Measurements from ENCODE around the gene PCDH9. TPM values are rescaled to one million over a fixed set of nuclear protein-coding genes. Genes with fewer than 3 reads are reported as not detected.

The PCDH9 gene
- polyA plus RNA-seq, 1 of the 3 experiments (the other 2 are of a cell fraction) = 1.3 TPM

GRCh38 chr13:66984241-66984640 is 245.9 kb downstream of the PCDH9 start:
- H4K20me1 ChIP-seq (ENCODE audit: insufficient read depth) = no peaks in the 10 kb centered on the region
- POLR2A ChIA-PET = no interaction called here
- CTCF ChIA-PET = no interaction called here
- no peaks in the 10 kb centered on the region for H3K4me1 ChIP-seq (ENCODE audit: control insufficient read depth in 1 of 2, insufficient read depth in 2 of 2, low read depth in 1 of 2, low read length in 1 of 2)
- no peak for DNase-seq
- H3K9me2 ChIP-seq = no peaks in the 10 kb centered on the region
- H3K4me2 ChIP-seq = no peak overlapping the region
- no peaks in the 10 kb centered on the region for H3K27me3 ChIP-seq (ENCODE audit: insufficient read depth)
- no peak overlapping the region for H3K27ac ChIP-seq (ENCODE audit: low read depth in 2 of 2, low read length in 1 of 2)
- no peak overlapping the region for H3K9ac ChIP-seq
- no peaks in the 10 kb centered on the region for H3F3A ChIP-seq (replicated peaks; ENCODE audit: insufficient read depth)
- no peaks in the 10 kb centered on the region for H3K36me3 ChIP-seq (replicated peaks in 1 of 2; ENCODE audit: control insufficient read depth in 1 of 2, insufficient read depth in 2 of 2, low read length in 1 of 2)
- no peaks in the 10 kb centered on the region for H3K9me3 ChIP-seq
- TF ChIP-seq POLR2AphosphoS5 (IDR thresholded peaks at IDR 0.05; ENCODE audit: low read depth, low read length) (no peak), TEAD4 (IDR thresholded peaks at IDR 0.05; ENCODE audit: borderline replicate concordance, insufficient read depth) (no peak), MEF2A (IDR thresholded peaks at IDR 0.05; ENCODE audit: borderline replicate concordance, low read depth) (no peak)
- no peak overlapping the region for H2AFZ ChIP-seq (ENCODE audit: low read depth)
- H3K79me2 ChIP-seq (ENCODE audit: insufficient read depth) = no peaks in the 10 kb centered on the region
- no peak overlapping the region for H3K4me3 ChIP-seq (ENCODE audit: low read depth in 2 of 2, low read length in 1 of 2)

GRCh38 chr13:66981912-66982311 is 248.2 kb downstream of the PCDH9 start:
- ChIA-PET POLR2A (no interaction called here), CTCF (no interaction called here)
- DNase-seq = no peak
- H3K4me1 ChIP-seq (ENCODE audit: control insufficient read depth in 1 of 2, insufficient read depth in 2 of 2, low read depth in 1 of 2, low read length in 1 of 2) = no peaks in the 10 kb centered on the region
- H3F3A ChIP-seq (replicated peaks; ENCODE audit: insufficient read depth) = no peaks in the 10 kb centered on the region
- no peaks in the 10 kb centered on the region for H3K9me3 ChIP-seq
- H3K79me2 ChIP-seq (ENCODE audit: insufficient read depth) = no peaks in the 10 kb centered on the region
- no peak overlapping the region for H3K9ac ChIP-seq
- H3K27ac ChIP-seq (ENCODE audit: low read depth in 2 of 2, low read length in 1 of 2) = no peak overlapping the region
- 99% methylated on average over 7 of the region's 7 CpGs for WGBS (ENCODE audit: low lambda C conversion rate)
- no peaks in the 10 kb centered on the region for H3K9me2 ChIP-seq
- H2AFZ ChIP-seq (ENCODE audit: low read depth) = no peak overlapping the region
- H3K36me3 ChIP-seq (replicated peaks in 1 of 2; ENCODE audit: control insufficient read depth in 1 of 2, insufficient read depth in 2 of 2, low read length in 1 of 2) = no peaks in the 10 kb centered on the region
- no peak overlapping the region for H3K4me2 ChIP-seq
- no peaks in the 10 kb centered on the region for H4K20me1 ChIP-seq (ENCODE audit: insufficient read depth)
- H3K4me3 ChIP-seq (ENCODE audit: low read depth in 2 of 2, low read length in 1 of 2) = no peak overlapping the region
- no peaks in the 10 kb centered on the region for H3K27me3 ChIP-seq (ENCODE audit: insufficient read depth)
- no peak for TF ChIP-seq RAD21 (IDR thresholded peaks at IDR 0.05; ENCODE audit: low read length)
- TF ChIP-seq FOSL2 (IDR thresholded peaks at IDR 0.05; ENCODE audit: borderline replicate concordance, low read depth) = no peak
- TF ChIP-seq TCF12 (IDR thresholded peaks at IDR 0.05) = no peak

GRCh38 chr13:66977161-66977560 is 253.0 kb downstream of the PCDH9 start:
- Histone ChIP-seq H3K27ac (ENCODE audit: low read depth in 2 of 2, low read length in 1 of 2) (no peak overlapping the region), H3K79me2 (ENCODE audit: insufficient read depth) (no peaks in the 10 kb centered on the region), H3F3A (replicated peaks; ENCODE audit: insufficient read depth) (no peaks in the 10 kb centered on the region), H3K9me2 (no peaks in the 10 kb centered on the region), H3K4me1 (ENCODE audit: control insufficient read depth in 1 of 2, insufficient read depth in 2 of 2, low read depth in 1 of 2, low read length in 1 of 2) (no peaks in the 10 kb centered on the region; a peak in 2 of 4 replicates), H3K4me2 (no peak overlapping the region), H2AFZ (ENCODE audit: low read depth) (no peak overlapping the region), H3K27me3 (ENCODE audit: insufficient read depth) (no peaks in the 10 kb centered on the region), H3K4me3 (ENCODE audit: low read depth in 2 of 2, low read length in 1 of 2) (no peak overlapping the region), H3K9me3 (no peaks in the 10 kb centered on the region), H4K20me1 (ENCODE audit: insufficient read depth) (no peaks in the 10 kb centered on the region), H3K9ac (no peak overlapping the region), H3K36me3 (replicated peaks in 1 of 2; ENCODE audit: control insufficient read depth in 1 of 2, insufficient read depth in 2 of 2, low read length in 1 of 2) (no peaks in the 10 kb centered on the region)
- no peak for DNase-seq
- POLR2A ChIA-PET = no interaction called here
- 69% methylated on average over 4 of the region's 4 CpGs for WGBS (ENCODE audit: low lambda C conversion rate)
- no peak for TF ChIP-seq EZH2phosphoT487 (IDR thresholded peaks at IDR 0.05; ENCODE audit: borderline replicate concordance, low read depth)
- TF ChIP-seq SMC3 (IDR thresholded peaks at IDR 0.05; ENCODE audit: low read depth, low read length) = no peak
- TF ChIP-seq MAX (IDR thresholded peaks at IDR 0.05; ENCODE audit: low read depth) = no peak
- no peak for TF ChIP-seq NRF1 (IDR thresholded peaks at IDR 0.05; ENCODE audit: low read depth, low read length)
- no peak for TF ChIP-seq RAD21 (IDR thresholded peaks at IDR 0.05; ENCODE audit: low read length)
- no peak for TF ChIP-seq NFIC (IDR thresholded peaks at IDR 0.05; ENCODE audit: borderline replicate concordance)
- TF ChIP-seq TEAD4 (IDR thresholded peaks at IDR 0.05; ENCODE audit: borderline replicate concordance, insufficient read depth) = no peak
- CTCF ChIA-PET = no interaction called here

All from SK-N-SH (cell line).